AG08395 (cell line): ENCODE results near the gene TGFBR3.

Source experiments
- DNase-seq: peaks from one replicate; pipeline ENCODE4 v3.0.0; 2012; ENCODE audit warnings: mixed read lengths, low spot score

The TGFBR3 gene

DNA sequence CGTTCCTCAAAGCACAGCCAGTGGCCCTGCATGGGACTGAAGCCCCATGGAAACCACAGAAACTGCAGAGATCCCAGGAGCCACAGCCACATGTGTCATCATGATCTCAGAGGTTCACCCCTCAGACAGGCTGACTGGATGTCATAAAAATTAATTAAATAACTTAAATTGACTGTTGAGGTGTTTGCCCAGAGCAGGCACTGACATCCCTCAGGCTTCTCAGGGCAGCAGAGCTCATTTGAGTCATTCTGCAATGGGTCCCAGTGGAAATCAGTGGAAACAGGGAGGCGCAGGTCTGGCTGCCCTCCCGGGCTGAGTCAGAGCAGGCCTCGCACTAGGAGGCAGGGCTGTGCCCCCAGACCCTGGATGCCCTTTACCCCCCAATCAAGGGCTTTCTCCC lies 250.2 kb downstream of the TGFBR3 start:
- DNase-seq = peak; percentile 62

DNA sequence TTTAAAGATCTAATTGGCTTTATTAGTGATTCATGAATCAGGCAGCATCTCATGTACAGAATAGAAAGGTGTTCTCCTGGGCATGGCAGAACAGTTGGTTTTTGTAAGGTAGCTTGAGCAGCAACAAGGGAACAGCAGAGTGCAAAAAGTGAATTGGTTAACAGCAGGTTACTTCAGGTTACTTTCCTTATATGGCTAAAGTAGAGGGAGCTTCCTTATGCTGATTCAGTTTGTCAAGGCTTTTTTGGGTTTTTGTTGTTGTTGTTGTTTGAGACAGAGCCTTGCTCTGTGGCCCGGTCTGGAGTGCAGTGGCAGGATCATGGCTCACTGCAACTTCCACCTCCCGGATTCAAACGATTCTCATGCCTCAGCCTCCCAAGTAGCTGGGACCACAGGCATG lies 252.5 kb downstream of the TGFBR3 start:
- no peak for DNase-seq

DNA sequence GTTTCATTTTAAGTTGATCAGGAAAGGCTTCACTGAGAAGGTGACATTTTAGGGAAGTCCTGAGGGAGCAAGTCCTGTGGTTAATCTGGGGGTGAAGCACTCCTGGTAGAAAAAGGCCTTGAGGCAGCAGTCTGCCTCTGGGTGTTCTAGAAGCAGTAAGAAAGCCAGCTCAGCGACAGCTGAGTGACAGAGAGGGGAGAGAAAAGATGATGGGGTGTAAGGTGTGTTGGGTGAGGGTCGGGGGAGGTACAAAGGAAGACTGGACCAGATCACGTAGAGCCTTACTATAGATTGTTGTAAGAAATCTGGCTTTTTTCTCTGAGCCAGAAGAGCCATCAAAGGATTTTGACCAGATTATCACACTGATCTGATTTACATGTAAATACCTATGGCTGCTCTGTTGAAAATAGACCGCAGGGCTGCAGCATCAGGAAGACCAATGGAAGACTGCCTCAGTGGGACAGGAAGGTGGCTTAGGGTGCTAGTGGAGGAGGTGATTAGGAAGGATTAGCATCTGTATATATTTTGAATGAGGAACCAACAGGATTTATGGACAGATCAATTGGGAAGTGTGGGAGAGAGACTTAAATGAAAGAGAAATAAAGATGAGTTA lies 254.1 kb downstream of the TGFBR3 start:
- DNase-seq = no peak

DNA sequence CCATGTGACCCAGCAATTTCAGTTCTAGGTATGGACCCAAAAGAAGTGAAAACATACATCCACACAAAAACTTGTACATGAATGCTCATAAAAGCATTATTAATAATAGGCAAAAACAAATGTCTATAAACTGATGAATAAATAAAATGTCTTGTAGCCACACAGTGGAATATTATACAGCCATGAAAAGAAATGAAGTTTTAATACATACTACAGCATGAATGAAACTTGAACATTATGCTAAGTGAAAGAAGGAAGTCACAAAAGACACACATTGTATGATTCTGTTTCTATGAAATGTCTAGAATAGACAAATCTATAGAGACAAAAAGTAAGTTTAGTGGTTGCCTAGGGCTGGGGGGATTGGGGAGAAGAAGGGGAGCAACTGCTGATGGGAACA lies 255.1 kb downstream of the TGFBR3 start:
- DNase-seq = no peak
